ENCODE results near the gene RBM5.

RBM5 gene

GRCh38 chr3:50163572-50164455, 75.1 kb downstream of the RBM5 start:
- no peak for DNase-seq

- no peak for DNase-seq
Measured at GRCh38 chr3:50164481-50164880, 75.8 kb downstream of the RBM5 start.

DNA sequence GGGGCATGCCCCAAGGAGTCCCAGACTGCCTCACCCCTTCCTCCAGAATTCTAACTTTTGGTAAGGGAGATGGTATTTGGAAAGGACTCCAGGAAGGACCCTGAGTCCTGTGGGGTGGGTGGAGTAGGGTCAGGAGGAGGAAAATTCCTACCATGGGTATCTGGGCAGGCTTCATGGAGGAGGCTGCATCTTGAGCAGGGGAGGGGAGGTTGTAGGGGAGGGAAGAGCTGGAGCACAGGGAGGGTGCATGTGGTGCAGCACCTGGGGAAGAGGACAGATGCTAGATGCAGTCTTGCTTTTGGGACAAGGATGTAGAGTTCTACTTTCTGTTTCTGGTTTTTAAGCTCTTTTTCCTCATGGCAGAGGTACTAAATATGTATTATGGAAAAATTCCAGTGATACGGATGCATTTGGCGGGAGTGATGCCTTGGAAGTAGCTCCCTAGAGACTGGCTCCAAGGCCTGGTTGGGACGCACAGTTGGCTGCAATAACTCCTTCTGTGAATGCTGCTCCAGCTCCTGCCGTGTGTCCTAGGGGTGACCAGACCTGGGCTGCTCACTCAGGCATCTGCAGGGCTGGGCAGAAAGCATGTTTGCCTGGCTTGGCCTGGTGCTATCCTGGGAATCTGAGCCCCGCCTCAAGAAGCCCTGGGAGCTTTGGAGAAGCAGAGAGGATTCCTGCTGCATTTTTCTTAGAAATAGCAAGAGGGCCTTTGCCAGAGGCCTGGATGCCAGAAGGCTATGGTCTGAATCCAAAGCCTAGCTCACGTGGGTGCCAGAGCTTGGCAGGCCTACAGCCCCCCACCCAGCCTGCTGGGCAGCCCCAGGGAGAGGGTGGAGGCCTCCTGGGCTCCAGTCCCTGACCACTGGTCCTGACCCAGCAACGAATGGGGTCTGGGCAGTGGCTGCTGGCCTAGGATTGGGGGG, 76.5 kb downstream of the RBM5 start:
- no peak for DNase-seq

GRCh38 chr3:50165910-50166538, 77.3 kb downstream of the RBM5 start:
- no peak for DNase-seq

GRCh38 chr3:50166620-50167019, 77.9 kb downstream of the RBM5 start:
- no peak for DNase-seq

- no peak for DNase-seq
Measured at GRCh38 chr3:50167069-50167840, 78.5 kb downstream of the RBM5 start.

- DNase-seq, result no peak
Measured at GRCh38 chr3:50167841-50168209, 79.1 kb downstream of the RBM5 start.

GRCh38 chr3:50168388-50168787, 79.7 kb downstream of the RBM5 start:
- no peak for DNase-seq

All from activated CD4-positive, alpha-beta T cell treated with anti-CD3 and anti-CD28 coated beads, Interleukin-2, amount 50 U/mL, for 1 hour (primary cell).